ENCODE measurements around the gene SUCLG2.

GRCh38 chr3:67493808-67494207 lies 160.6 kb downstream of the SUCLG2 start:
- TF ChIP-seq CTCF (IDR thresholded peaks at IDR 0.05) (no peak), EZH2 (IDR thresholded peaks at IDR 0.05) (no peak), EZH2phosphoT487 (IDR thresholded peaks at IDR 0.05) (no peak)
